ENCODE measurements around the gene WNT5B. TPM values are rescaled to one million over a fixed set of nuclear protein-coding genes. Genes with fewer than 3 reads are reported as not detected.
A peak's percentile ranks its signal among the peaks of the same experiment; 100 is the strongest.

WNT5B gene
- total and polyA plus RNA-seq, 2 experiments from 2014 or later = 152 to 240 TPM

GRCh38 chr12:1650978-1651361 is 21.9 kb downstream of the WNT5B start:
- Histone ChIP-seq H3K4me3 (no peak overlapping the region), H3K27ac (peak overlapping the region; percentile 75), H3K27me3 (no peaks in the 10 kb centered on the region), H3K9me3 (ENCODE audit: low read depth) (no peaks in the 10 kb centered on the region), H3K36me3 (peaks cover 24% of the 10 kb centered on the region), H3K4me1 (ENCODE audit: low read depth) (peaks cover 31% of the 10 kb centered on the region)
- no peak for TF ChIP-seq CTCF (IDR thresholded peaks at IDR 0.05; ENCODE audit: low read depth, low read length)
- no peak for DNase-seq (ENCODE audit: low read depth in 1 of 2, low spot score in 1 of 2)

- no peak for DNase-seq (ENCODE audit: low read depth in 1 of 2, low spot score in 1 of 2)
- no peaks in the 10 kb centered on the region for H3K9me3 ChIP-seq (ENCODE audit: low read depth)
These were observed 22.9 kb downstream of the WNT5B start for GRCh38 chr12:1651946-1652345.

GRCh38 chr12:1655225-1655788 is 26.3 kb downstream of the WNT5B start:
- TF ChIP-seq CTCF (IDR thresholded peaks at IDR 0.05; ENCODE audit: low read depth, low read length) = no peak
- H3K4me3 ChIP-seq = no peak overlapping the region
- H3K27me3 ChIP-seq = no peaks in the 10 kb centered on the region
- H3K4me1 ChIP-seq (ENCODE audit: low read depth) = peaks cover 11% of the 10 kb centered on the region
- no peaks in the 10 kb centered on the region for H3K9me3 ChIP-seq (ENCODE audit: low read depth)
- no peak for DNase-seq (ENCODE audit: low read depth in 1 of 2, low spot score in 1 of 2)
- no peak overlapping the region for H3K27ac ChIP-seq
- no peaks in the 10 kb centered on the region for H3K36me3 ChIP-seq

More at GRCh38 chr12:1651946-1652345, 22.9 kb downstream of the WNT5B start:
- Histone ChIP-seq H3K36me3 (peaks cover 14% of the 10 kb centered on the region), H3K4me3 (no peak overlapping the region), H3K27ac (no peak overlapping the region), H3K4me1 (ENCODE audit: low read depth) (peaks cover 31% of the 10 kb centered on the region), H3K27me3 (no peaks in the 10 kb centered on the region)
- no peak for TF ChIP-seq CTCF (IDR thresholded peaks at IDR 0.05; ENCODE audit: low read depth, low read length)

GRCh38 chr12:1656902-1657301 is 27.9 kb downstream of the WNT5B start:
- H3K4me1 ChIP-seq (ENCODE audit: low read depth) = no peaks in the 10 kb centered on the region
- TF ChIP-seq CTCF (IDR thresholded peaks at IDR 0.05; ENCODE audit: low read depth, low read length) = no peak
- H3K27ac ChIP-seq = no peak overlapping the region
- DNase-seq (ENCODE audit: low read depth in 1 of 2, low spot score in 1 of 2) = no peak
- no peaks in the 10 kb centered on the region for H3K36me3 ChIP-seq
- H3K9me3 ChIP-seq (ENCODE audit: low read depth) = no peaks in the 10 kb centered on the region
- H3K4me3 ChIP-seq = no peak overlapping the region
- no peaks in the 10 kb centered on the region for H3K27me3 ChIP-seq

- DNase-seq (ENCODE audit: low read depth in 1 of 2, low spot score in 1 of 2) = no peak
- Histone ChIP-seq H3K27ac (no peak overlapping the region), H3K36me3 (no peaks in the 10 kb centered on the region), H3K9me3 (ENCODE audit: low read depth) (no peaks in the 10 kb centered on the region), H3K27me3 (peaks cover 1% of the 10 kb centered on the region), H3K4me3 (no peak overlapping the region), H3K4me1 (ENCODE audit: low read depth) (no peaks in the 10 kb centered on the region)
- no peak for TF ChIP-seq CTCF (IDR thresholded peaks at IDR 0.05; ENCODE audit: low read depth, low read length)
These were observed 28.7 kb downstream of the WNT5B start for GRCh38 chr12:1657688-1658087.

All from cardiac muscle cell (in vitro differentiated cells and primary cell).